Activated naive CD4-positive, alpha-beta T cell treated with anti-CD3 and anti-CD28 coated beads, Interleukin-2, amount 10 ng/mL, durations not matched to agents 7 days and 5 days (primary cell): Measurements from ENCODE around the gene MMEL1.
"Not testable (repeated sequence)": the region's sequence is repeated elsewhere in the genome, so short reads cannot be mapped to it uniquely, and the experiment has no call there.

Experiments used
- CTCF ChIA-PET: fragments of 350-600 bp; sonication (Branson Sonifier 250); formaldehyde crosslinking; loops from one replicate; lab custom pipeline; 2021; ENCODE audit warnings: antibody characterized with exemption; lab: Charles Lee
- DNase-seq: peaks from one replicate; pipeline ENCODE4 v3.0.0-alpha.2; 2020
- H3K27ac Mint-ChIP-seq: one replicate; pipeline ENCODE4 v1.8.0; 2021; ENCODE audit warnings: mild to moderate bottlenecking, moderate library complexity, mixed read lengths
- H3K27me3 Mint-ChIP-seq: one replicate; pipeline ENCODE4 v1.8.0; 2021; ENCODE audit warnings: mild to moderate bottlenecking, mixed read lengths
- H3K36me3 Mint-ChIP-seq: one replicate; pipeline ENCODE4 v1.8.0; 2021; ENCODE audit warnings: mixed read lengths
- H3K4me1 Mint-ChIP-seq: one replicate; pipeline ENCODE4 v1.8.0; 2021; ENCODE audit warnings: mixed read lengths
- H3K4me3 Mint-ChIP-seq: one replicate; pipeline ENCODE4 v1.8.0; 2021; ENCODE audit warnings: mild to moderate bottlenecking, moderate library complexity, mixed read lengths
- H3K9me3 Mint-ChIP-seq: one replicate; pipeline ENCODE4 v1.8.0; 2021; ENCODE audit warnings: mixed read lengths

Gene MMEL1

DNA sequence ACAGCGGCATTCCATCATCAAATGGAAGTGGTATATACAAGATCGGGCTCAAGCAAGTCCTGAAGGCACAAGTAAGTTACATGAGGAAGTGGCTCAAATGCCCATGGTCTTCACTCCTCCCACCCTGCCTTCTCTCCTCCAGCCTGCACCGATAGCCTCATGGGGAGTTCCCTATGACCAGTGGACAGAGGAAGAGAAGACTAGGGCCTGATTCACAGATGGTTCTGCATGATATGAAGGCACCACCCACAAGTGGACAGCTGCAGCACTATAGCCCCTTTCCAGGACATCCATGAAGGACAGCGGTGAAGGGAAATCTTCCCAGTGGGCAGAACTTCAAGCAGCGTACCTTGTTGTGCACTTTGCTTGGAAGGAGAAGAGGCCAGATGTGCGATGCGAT lies 7.1 kb downstream of the MMEL1 start:
- H3K4me1 Mint-ChIP-seq, H3K27ac Mint-ChIP-seq, H3K4me3 Mint-ChIP-seq, CTCF ChIA-PET, H3K36me3 Mint-ChIP-seq: not testable (repeated sequence)
- H3K27me3 Mint-ChIP-seq = peaks cover 78% of the 10 kb centered on the region
- peaks cover 12% of the 10 kb centered on the region for H3K9me3 Mint-ChIP-seq
- peak; percentile 5 for DNase-seq

DNA sequence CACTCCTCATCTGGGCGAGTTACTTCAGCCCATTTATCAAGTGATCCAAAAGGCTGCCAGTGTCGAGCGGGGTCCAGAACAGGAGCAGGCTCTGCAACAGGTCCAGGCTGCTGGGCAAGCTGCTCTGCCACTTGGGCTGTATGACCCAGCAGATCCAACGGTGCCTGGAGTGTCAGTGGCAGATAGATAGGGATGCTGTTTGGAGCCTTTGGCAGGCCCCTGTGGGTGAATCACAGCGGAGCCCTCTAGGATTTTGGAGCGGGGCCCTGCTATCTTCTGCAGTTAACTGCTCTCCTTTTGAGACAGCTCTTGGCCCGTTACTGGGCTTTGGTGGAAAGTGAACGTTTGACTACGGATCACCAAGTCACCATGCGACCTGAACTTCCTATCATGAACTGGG lies 7.5 kb downstream of the MMEL1 start:
- H3K4me3 Mint-ChIP-seq = no peak overlapping the region
- DNase-seq = no peak

GRCh38 chr1:2624735-2625300 lies 8.0 kb downstream of the MMEL1 start:
- CTCF ChIA-PET = no interaction called here
- Mint-ChIP-seq H3K9me3 (peaks cover 6% of the 10 kb centered on the region), H3K27ac (no peak overlapping the region), H3K36me3 (no peaks in the 10 kb centered on the region), H3K4me3 (no peak overlapping the region), H3K4me1 (peaks cover 2% of the 10 kb centered on the region), H3K27me3 (peaks cover 77% of the 10 kb centered on the region)
- DNase-seq = no peak

More for the DNA sequence above, 7.5 kb downstream of the MMEL1 start:
- CTCF ChIA-PET = no interaction called here
- H3K36me3 Mint-ChIP-seq = peaks cover 2% of the 10 kb centered on the region
- no peak overlapping the region for H3K27ac Mint-ChIP-seq
- peaks cover 81% of the 10 kb centered on the region for H3K27me3 Mint-ChIP-seq
- H3K4me1 Mint-ChIP-seq = peaks cover 2% of the 10 kb centered on the region
- peaks cover 8% of the 10 kb centered on the region for H3K9me3 Mint-ChIP-seq

DNA sequence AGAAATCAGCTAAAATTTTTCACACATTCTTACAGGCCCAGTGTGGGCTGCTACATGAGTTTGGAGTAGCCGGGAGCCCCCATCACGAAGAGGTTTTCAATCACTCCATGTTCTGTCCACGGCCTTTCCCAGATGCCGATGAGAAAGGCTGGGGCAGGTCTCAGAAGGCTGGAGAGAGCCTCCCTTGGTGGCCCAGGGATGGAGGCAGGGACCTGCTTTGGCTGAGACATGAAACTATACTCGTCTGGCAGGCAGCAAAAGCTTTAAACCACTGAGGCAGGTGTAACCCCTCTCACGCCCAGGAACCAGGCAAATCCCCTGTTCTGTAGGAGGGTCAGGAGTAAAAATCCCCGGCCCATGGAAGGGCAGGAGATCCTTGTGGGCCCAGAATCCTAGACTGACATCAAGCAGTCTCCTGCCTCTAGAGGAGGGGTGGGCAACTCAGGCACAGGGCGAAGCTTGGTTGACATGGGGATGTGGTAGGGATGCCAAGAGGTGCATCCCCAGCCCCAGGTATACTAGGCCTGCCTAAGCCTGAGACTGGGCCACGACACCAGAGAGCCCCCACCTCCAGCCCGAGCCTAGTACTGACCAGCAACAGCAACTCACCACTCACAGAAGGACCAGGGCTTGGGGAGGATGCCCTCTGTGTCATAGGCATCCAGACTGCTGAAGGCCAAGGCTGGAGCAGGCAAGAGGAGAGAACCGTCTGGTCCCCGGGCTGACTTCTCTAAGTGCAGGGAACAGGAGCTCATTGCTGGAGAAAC lies 9.1 kb downstream of the MMEL1 start:
- Mint-ChIP-seq H3K36me3 (no peaks in the 10 kb centered on the region), H3K9me3 (peaks cover 5% of the 10 kb centered on the region), H3K27ac (no peak overlapping the region), H3K4me1 (peaks cover 2% of the 10 kb centered on the region), H3K4me3 (no peak overlapping the region), H3K27me3 (peaks cover 72% of the 10 kb centered on the region)
- no peak for DNase-seq
- CTCF ChIA-PET = interaction anchor here (0.5 kb wide), 1 partner anchor 39 kb away, joined by 3 read pairs; no protein-coding TSS in a partner anchor

GRCh38 chr1:2617971-2618470 lies 14.8 kb downstream of the MMEL1 start:
- H3K4me3 Mint-ChIP-seq = no peak overlapping the region
- H3K9me3 Mint-ChIP-seq = peaks cover 34% of the 10 kb centered on the region
- peaks cover 2% of the 10 kb centered on the region for H3K36me3 Mint-ChIP-seq

GRCh38 chr1:2614145-2614544 lies 18.7 kb downstream of the MMEL1 start:
- DNase-seq = no peak
- peaks cover 29% of the 10 kb centered on the region for H3K27me3 Mint-ChIP-seq
- peaks cover 2% of the 10 kb centered on the region for H3K4me1 Mint-ChIP-seq
- no peak overlapping the region for H3K27ac Mint-ChIP-seq
- no peak overlapping the region for H3K4me3 Mint-ChIP-seq
- peaks cover 30% of the 10 kb centered on the region for H3K9me3 Mint-ChIP-seq
- H3K36me3 Mint-ChIP-seq = peaks cover 2% of the 10 kb centered on the region
- CTCF ChIA-PET = no interaction called here

More at GRCh38 chr1:2617971-2618470, 14.8 kb downstream of the MMEL1 start:
- H3K4me1 Mint-ChIP-seq = peaks cover 2% of the 10 kb centered on the region
- peaks cover 44% of the 10 kb centered on the region for H3K27me3 Mint-ChIP-seq
- DNase-seq = no peak
- CTCF ChIA-PET = no interaction called here
- H3K27ac Mint-ChIP-seq = no peak overlapping the region

GRCh38 chr1:2612591-2613365 lies 20.0 kb downstream of the MMEL1 start:
- peaks cover 35% of the 10 kb centered on the region for H3K9me3 Mint-ChIP-seq
- H3K4me1 Mint-ChIP-seq = peaks cover 2% of the 10 kb centered on the region
- H3K27ac Mint-ChIP-seq = no peak overlapping the region
- peaks cover 21% of the 10 kb centered on the region for H3K27me3 Mint-ChIP-seq
- H3K36me3 Mint-ChIP-seq = peaks cover 2% of the 10 kb centered on the region
- DNase-seq = no peak
- no peak overlapping the region for H3K4me3 Mint-ChIP-seq
- CTCF ChIA-PET = no interaction called here

DNA sequence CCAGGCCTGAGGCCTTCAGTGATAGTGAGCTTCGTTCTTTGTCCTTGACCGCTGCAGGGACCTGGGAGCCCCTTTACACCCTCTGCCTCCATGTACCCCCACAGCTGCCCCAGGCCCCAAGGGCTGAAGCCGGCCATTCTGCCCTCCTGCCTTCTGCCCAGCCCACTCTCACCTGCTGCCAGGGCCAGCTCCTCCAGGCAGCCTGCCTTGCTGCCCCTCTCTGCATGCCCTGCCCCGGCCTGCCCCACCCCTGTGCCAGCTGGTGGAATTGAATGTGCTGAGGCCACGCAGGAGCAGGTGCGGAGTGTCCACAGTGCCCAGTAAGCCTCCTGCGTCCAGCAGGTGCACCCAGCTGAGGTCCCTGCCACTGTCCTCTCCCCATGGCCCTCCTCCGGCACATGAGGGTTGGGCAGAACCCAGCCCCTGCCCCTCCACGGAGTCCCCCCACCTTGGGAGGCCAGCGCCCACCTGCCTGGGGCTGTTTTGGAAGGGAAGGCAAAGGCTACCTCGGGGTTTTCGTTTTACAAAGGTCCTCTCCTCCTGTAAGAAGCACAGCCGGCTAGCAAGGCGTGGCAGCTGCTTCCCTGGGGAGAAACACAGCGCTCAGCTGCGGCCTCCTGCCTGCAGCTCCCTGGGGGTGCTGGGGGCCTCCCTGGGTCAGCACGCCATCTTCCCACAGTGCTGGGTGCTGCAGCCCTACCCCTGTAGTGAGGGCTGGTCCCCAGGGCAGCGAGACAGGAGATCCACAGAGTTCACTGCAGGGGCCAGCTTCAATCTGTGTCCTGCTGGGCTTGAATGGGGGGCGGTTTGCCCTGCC lies 21.0 kb downstream of the MMEL1 start:
- no peak overlapping the region for H3K27ac Mint-ChIP-seq
- H3K4me1 Mint-ChIP-seq = peaks cover 2% of the 10 kb centered on the region
- H3K9me3 Mint-ChIP-seq = peaks cover 32% of the 10 kb centered on the region
- CTCF ChIA-PET = no interaction called here
- no peak for DNase-seq
- H3K36me3 Mint-ChIP-seq = peaks cover 2% of the 10 kb centered on the region
- no peak overlapping the region for H3K4me3 Mint-ChIP-seq
- H3K27me3 Mint-ChIP-seq = peaks cover 17% of the 10 kb centered on the region

DNA sequence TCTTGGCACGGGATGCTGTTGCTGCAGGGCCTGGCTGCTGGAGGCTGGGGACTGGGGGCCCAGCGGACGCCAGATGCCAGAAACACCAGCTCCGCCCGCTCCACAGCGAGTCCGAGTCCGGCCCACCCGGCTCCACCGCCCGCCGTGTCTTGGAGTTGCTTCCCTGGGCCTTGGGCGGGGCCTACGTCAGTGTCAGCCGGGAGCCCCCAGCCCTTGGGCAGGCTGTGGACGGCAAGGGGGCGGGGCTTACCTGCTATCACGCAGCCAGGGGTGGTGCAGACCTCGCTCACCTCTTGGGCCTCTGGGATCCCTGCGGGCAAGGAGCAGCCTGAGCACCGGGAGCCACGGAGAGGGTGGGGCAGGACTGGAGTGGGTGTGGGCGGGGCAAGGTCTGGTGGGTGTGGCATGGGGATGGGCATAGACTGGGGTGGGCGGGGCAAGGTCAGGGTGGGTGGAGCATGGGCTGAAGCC lies 21.8 kb downstream of the MMEL1 start:
- Mint-ChIP-seq H3K4me3 (no peak overlapping the region), H3K27me3 (peaks cover 11% of the 10 kb centered on the region), H3K9me3 (peaks cover 25% of the 10 kb centered on the region), H3K36me3 (peaks cover 2% of the 10 kb centered on the region), H3K4me1 (no peaks in the 10 kb centered on the region), H3K27ac (no peak overlapping the region)
- CTCF ChIA-PET = no interaction called here
- DNase-seq = peak; percentile 38

DNA sequence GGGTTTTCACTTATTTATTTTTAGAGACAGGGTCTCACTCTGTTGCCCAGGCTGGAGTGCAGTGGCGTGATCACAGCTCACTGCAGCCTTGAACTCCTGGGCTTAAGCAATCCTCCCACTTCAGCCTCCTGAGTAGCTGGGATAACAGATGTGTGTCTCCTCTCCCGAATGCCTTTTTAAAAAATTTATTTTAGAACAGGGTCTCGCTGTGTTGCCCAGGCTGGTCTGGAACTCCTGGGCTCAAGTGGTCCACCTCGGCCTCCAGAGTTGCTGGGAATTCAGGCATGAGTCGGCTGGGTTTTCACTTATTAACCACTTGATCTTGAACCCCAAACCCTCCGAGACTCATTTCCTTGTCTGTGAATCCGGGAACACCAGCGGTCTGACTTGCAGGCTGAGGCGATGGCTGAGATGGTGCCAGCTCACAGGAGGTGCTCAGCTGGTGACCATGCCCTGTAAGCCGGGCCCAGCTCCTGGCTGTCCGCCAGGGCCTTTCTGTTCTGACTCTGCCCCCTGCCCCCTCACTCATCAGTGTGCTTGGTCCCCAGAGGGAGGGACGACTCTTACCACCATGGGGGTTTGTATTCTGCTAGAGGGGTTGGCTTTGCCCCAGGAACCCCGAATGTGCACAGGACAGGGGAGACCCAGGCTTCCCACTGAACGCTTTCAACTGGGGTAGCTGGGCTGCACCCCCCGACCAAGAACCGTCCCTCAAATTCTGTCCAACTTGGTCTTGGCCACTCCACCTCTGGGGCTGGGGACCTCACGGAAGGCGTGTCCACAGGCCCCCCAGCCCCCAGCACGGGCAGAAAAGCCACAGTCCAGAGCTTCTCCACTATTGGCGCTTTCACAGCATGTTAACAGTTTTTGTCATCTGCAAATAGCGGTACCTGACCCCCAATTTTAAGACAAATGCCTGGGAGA lies 22.5 kb downstream of the MMEL1 start:
- Mint-ChIP-seq H3K27ac (no peak overlapping the region), H3K4me3 (no peak overlapping the region), H3K27me3 (peaks cover 11% of the 10 kb centered on the region), H3K4me1 (no peaks in the 10 kb centered on the region), H3K36me3 (no peaks in the 10 kb centered on the region), H3K9me3 (peaks cover 20% of the 10 kb centered on the region)
- peak; percentile 17 for DNase-seq
- CTCF ChIA-PET = no interaction called here

- Mint-ChIP-seq H3K27me3 (peaks cover 11% of the 10 kb centered on the region), H3K36me3 (no peaks in the 10 kb centered on the region), H3K27ac (no peak overlapping the region), H3K4me1 (no peaks in the 10 kb centered on the region), H3K9me3 (peaks cover 16% of the 10 kb centered on the region), H3K4me3 (no peak overlapping the region)
- peak; percentile 14 for DNase-seq
- CTCF ChIA-PET = no interaction called here
Observed at GRCh38 chr1:2609319-2610035, 23.3 kb downstream of the MMEL1 start.

- Mint-ChIP-seq H3K9me3 (peaks cover 5% of the 10 kb centered on the region), H3K27ac (no peak overlapping the region), H3K27me3 (peaks cover 4% of the 10 kb centered on the region), H3K4me1 (no peaks in the 10 kb centered on the region), H3K36me3 (no peaks in the 10 kb centered on the region), H3K4me3 (no peak overlapping the region)
- no peak for DNase-seq
- CTCF ChIA-PET = no interaction called here
Observed at GRCh38 chr1:2607641-2608091, 25.1 kb downstream of the MMEL1 start.
